Ishikawa (cell line): Measurements from ENCODE around the gene RSPO3.

ENCODE experiments used
- CEBPB ChIP-seq: IDR thresholded peaks from 2 replicates; pipeline ENCODE4 v1.6.1; 2012
- EGR1 ChIP-seq: IDR thresholded peaks from 2 replicates; pipeline ENCODE4 v1.6.1; 2012
- EP300 ChIP-seq: IDR thresholded peaks from 2 replicates; pipeline ENCODE4 v1.6.1; 2012; ENCODE audit warnings: borderline replicate concordance
- FOXM1 ChIP-seq: IDR thresholded peaks from 2 replicates; pipeline ENCODE4 v1.6.1; 2012; ENCODE audit warnings: low read depth, borderline replicate concordance
- MAX ChIP-seq: IDR thresholded peaks from 2 replicates; pipeline ENCODE4 v1.6.1; 2012
- NFIC ChIP-seq: IDR thresholded peaks from 2 replicates; pipeline ENCODE4 v1.6.1; 2012
- RAD21 ChIP-seq: IDR thresholded peaks from 2 replicates; pipeline ENCODE4 v1.6.1; 2012; ENCODE audit warnings: low read depth
- TAF1 ChIP-seq: IDR thresholded peaks from 2 replicates; pipeline ENCODE4 v1.6.1; 2012; ENCODE audit warnings: low read depth, mild to moderate bottlenecking
- YY1 ChIP-seq: IDR thresholded peaks from 2 replicates; pipeline ENCODE4 v1.6.1; 2012; ENCODE audit warnings: low read depth
- ZBTB7A ChIP-seq: IDR thresholded peaks from 2 replicates; pipeline ENCODE4 v1.6.1; 2012; ENCODE audit warnings: low read depth
- TF ChIP-seq, protein P1 (sequence below): IDR thresholded peaks from 2 replicates; pipeline ENCODE4 v1.6.1; 2012; ENCODE audit warnings: low read depth, mild to moderate bottlenecking

DNA sequence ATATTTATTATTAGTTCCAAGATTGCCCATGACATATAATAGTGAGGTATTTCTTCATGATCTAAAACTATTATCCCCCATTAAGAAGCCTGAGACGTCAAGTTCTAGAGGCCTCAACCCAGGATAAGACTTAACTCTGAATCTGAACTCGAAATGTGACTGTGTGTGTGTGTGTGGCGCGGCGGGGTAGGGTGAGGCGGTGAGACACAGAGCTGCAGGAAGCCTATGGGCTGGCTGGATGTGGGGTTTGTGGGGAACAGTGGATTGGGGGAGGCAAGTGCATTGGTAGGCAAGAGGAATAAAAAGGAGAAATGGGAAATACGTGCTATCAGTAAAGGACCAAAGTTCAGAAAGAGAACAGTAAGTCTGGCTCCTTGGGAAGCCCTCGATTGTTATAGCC, 81.6 kb downstream of the RSPO3 start:
- no peak for TF ChIP-seq ZBTB7A
- no peak for TF ChIP-seq EP300
- TF ChIP-seq YY1, result no peak
- no peak for TF ChIP-seq EGR1
- TF ChIP-seq NFIC, result no peak
- no peak for TF ChIP-seq CEBPB
- TF ChIP-seq TAF1, result no peak
- no peak for TF ChIP-seq FOXM1
- TF ChIP-seq, protein P1, sequence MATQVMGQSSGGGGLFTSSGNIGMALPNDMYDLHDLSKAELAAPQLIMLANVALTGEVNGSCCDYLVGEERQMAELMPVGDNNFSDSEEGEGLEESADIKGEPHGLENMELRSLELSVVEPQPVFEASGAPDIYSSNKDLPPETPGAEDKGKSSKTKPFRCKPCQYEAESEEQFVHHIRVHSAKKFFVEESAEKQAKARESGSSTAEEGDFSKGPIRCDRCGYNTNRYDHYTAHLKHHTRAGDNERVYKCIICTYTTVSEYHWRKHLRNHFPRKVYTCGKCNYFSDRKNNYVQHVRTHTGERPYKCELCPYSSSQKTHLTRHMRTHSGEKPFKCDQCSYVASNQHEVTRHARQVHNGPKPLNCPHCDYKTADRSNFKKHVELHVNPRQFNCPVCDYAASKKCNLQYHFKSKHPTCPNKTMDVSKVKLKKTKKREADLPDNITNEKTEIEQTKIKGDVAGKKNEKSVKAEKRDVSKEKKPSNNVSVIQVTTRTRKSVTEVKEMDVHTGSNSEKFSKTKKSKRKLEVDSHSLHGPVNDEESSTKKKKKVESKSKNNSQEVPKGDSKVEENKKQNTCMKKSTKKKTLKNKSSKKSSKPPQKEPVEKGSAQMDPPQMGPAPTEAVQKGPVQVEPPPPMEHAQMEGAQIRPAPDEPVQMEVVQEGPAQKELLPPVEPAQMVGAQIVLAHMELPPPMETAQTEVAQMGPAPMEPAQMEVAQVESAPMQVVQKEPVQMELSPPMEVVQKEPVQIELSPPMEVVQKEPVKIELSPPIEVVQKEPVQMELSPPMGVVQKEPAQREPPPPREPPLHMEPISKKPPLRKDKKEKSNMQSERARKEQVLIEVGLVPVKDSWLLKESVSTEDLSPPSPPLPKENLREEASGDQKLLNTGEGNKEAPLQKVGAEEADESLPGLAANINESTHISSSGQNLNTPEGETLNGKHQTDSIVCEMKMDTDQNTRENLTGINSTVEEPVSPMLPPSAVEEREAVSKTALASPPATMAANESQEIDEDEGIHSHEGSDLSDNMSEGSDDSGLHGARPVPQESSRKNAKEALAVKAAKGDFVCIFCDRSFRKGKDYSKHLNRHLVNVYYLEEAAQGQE, result no peak
- TF ChIP-seq RAD21, result no peak
- TF ChIP-seq MAX, result no peak
